Left cardiac atrium (tissue), 4 donors: ENCODE data around the gene PHC2. TPM values are rescaled to one million over a fixed set of nuclear protein-coding genes. Genes with fewer than 3 reads are reported as not detected.
A peak's percentile ranks its signal among the peaks of the same experiment; 100 is the strongest.

ENCODE experiments used
- ATAC-seq, 2 donors: fragments of 200-7000 bp; cut with Tn5 transposase; one replicate each; pipeline ENCODE4 v1.9.1; 2020; ENCODE audit warnings: mild to moderate bottlenecking in 2 of 2, moderate library complexity in 2 of 2
- DNase-seq: peaks from one replicate; pipeline ENCODE4 v3.0.0-alpha.2; 2020
- intact Hi-C, 2 donors: fragments of 100-400 bp; cut with DNase I; formaldehyde crosslinking; loops; one replicate each; pipeline versions ENCODE4 v1.14.1 to v1.15.1; 2022 to 2023
- total RNA-seq, 2 donors: library from RNA; stranded (reverse); fragmentation: NEBNext Ultra II Directional; extraction: Animal tissue kit (Norgen Biotek cat#: 25700); gene quantifications; one replicate each; pipeline ENCODE4 v1.2.1, GENCODE V29; 2021
- donor health status: DM: no; HTN: yes; CAD: no.
- donor health status: DM: no; HTN: yes; CAD: no; lungs with severe emphysema.
- donor health status: DM: yes; HTN: yes; CAD: no.
- donor health status: Dilated cardiomyopathy.

Gene PHC2
- total RNA-seq, 2 donors from 2014 or later, result 75.0 to 139 TPM

GRCh38 chr1:33330361-33330890, 100.5 kb downstream of the PHC2 start:
- DNase-seq (no peak), ATAC-seq (no peak)
- intact Hi-C loops, result no loop called here

DNA sequence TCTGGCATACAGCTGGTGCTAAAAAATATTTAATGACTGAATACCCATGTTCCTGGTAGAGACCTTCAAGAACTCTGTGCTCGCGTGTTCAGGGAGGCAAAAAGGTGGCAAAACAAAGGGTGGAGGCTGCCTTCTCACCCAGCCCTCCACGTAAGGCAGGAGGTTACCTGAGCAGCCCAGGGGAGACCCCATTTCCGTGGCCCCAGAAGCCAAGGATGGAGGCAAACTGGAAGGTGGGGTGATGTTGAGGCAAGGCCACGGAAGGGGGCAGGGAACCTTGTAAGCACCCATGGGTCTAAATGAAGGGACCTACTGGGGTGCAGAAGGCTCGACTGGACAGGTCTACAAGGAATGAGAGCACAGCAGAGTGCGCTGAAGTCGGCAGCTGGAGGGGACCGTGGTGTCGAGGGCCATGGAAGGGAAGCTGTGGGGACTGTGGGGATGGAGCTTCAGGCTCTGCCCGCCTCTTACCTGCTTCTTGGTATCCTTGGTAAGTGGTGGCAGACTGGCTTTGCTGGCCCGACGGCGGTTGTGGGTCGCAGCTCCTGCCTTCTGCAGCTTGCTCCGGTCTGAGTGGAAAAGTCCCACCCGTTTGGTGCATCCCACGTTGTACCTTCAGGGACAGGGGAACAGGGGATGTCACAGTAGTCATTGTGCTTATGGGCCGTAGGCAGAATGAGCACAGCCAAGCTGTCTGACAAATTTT, 101.1 kb downstream of the PHC2 start:
- DNase-seq (no peak), ATAC-seq (no peak)
- intact Hi-C loops, result no loop called here

DNA sequence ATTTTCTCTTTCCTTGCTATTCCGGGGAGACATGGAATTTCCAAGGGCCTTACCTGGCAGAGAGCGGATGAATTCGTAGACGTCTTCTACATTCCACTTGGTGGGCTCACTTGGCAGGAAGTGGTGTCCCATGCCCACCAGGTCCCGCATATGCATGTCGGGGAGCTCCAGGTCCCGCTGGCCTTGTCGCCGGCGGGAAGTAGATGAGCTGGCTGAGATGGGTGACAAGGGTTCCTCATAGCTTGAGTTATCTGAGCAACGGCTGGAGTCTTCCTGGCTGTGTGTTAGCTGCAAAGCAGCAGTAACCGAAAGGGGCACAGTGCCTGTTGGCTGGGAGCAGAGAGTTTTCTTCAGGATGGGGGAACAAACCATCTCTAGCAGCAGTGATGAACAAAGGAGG, 102.1 kb downstream of the PHC2 start:
- intact Hi-C loops, result no loop called here
- ATAC-seq, result no peak
- DNase-seq, result no peak

DNA sequence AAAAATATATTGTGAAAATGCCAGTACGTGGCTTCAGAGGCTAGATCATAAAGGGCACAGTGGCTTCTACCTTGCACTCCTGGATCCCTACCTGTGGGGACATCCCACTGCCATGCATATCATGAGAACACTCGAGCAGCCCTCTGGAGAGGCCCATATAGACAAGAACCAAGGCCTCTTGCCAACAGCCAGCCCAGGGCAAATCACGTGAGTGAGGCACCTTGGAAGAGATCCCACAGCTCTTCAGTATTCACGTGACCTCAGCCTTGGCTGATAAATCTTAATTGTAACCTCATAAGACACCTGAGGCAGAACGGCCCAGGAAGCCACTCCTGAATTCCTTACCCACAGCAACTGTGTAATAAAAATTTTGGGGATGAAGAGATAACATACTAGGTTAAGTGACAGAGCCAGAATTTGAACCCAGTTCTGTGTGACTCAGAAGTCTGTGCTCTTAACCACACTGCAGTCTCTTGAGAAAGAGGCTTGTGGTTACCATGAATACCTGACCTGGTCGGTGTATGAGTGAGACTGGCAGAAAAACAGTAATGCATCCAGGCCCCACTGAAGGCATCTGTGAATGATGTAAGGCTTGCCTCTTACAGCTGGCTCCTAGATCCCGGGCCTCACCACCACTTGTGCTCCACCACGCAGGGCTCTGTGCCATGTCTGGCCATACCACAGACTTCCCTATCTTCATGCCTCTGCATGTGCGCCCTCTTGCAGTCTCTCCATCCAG, 103.1 kb downstream of the PHC2 start:
- ATAC-seq, result peak; percentile 53 to 54
- intact Hi-C loops, result no loop called here
- DNase-seq, result peak; percentile 45

- ATAC-seq, result no peak
- intact Hi-C loops, result no loop called here
- no peak for DNase-seq
Measured at GRCh38 chr1:33326785-33327184, 104.1 kb downstream of the PHC2 start.

DNA sequence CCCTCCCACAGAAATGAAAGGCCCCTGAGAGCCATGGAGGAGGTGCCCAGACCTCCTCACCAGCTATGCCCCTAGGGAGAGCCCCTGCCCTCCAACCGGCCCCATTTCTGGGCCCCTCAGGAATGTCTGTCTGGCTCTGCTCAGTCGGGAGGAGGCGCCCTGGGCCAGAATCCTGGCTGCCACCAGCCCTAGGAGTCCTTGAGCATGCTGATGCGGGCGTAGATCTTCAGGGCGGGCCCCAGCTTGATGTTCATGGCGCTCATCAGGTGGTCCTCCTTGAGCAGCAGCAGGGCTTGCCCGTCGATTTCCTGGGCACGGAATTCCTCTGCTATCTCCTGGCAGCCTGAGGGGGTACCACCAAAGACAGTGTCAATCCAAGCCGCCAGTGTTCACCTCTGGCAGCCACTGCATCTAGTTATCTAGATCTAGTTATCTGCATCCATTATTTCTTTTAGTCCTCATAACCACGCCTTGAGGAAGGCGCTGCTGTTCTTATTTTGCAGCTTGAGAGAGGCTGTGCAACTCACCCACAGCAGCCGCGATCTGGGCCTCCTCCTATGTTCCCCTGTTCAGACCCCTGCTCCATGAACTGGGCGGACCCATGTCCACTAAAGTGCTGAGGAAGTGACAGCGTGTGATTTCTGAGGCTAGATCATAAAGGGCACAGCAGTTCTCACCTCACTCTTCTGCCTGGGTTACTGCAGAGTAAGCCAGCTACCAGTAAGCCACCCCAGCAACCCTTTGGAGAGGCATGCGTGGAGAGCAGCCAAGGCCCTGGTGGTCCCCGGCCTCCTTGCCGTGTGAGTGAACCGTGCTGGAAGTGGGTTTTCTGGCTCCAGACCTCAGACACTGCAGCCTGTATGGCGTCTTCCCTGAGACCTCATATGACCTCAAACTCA, 106.0 kb downstream of the PHC2 start:
- intact Hi-C loops, result no loop called here
- ATAC-seq, result peak in 1 of 2 donors; percentile 5
- no peak for DNase-seq

- peak in 1 of 2 donors; percentile 9 for ATAC-seq
Measured at GRCh38 chr1:33323663-33324477, 107.0 kb downstream of the PHC2 start.

GRCh38 chr1:33322870-33323585, 107.9 kb downstream of the PHC2 start:
- DNase-seq (no peak), ATAC-seq (no peak)
- intact Hi-C loops, result no loop called here

More at GRCh38 chr1:33323663-33324477, 107.0 kb downstream of the PHC2 start:
- intact Hi-C loops, result no loop called here
- DNase-seq, result no peak

DNA sequence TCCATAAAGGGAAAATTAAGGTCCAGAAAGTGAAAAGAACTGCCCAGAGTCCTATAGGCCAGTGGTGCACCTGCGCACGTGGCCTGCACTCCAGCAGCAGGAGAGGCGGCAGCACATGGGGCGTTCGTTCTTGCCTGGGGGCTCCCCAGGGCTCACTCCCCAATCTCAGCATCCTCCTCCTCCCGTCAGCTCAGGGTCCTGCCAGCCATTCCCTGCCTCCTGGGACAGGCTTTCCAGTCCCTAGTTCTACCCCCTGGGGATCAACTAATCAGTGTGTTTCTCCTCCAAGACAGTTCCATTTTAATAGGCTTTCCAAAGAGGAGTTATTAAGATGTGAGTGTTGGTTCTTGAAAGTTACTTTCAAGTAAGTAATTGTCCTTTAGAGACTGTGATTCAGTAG, 108.8 kb downstream of the PHC2 start:
- ATAC-seq, result no peak
- DNase-seq, result no peak
- intact Hi-C loops, result no loop called here

GRCh38 chr1:33321178-33321577, 109.7 kb downstream of the PHC2 start:
- intact Hi-C loops, result no loop called here
- DNase-seq (no peak), ATAC-seq (no peak)

GRCh38 chr1:33320619-33321165, 110.2 kb downstream of the PHC2 start, which contains the start of gene A3GALT2:
TSS of gene A3GALT2 (minus strand) at chr1:33321098. CDS start at chr1:33321098, 0 bp downstream.
- ATAC-seq (peak in 1 of 2 donors; percentile 2), DNase-seq (no peak)
- intact Hi-C loops, result no loop called here

DNA sequence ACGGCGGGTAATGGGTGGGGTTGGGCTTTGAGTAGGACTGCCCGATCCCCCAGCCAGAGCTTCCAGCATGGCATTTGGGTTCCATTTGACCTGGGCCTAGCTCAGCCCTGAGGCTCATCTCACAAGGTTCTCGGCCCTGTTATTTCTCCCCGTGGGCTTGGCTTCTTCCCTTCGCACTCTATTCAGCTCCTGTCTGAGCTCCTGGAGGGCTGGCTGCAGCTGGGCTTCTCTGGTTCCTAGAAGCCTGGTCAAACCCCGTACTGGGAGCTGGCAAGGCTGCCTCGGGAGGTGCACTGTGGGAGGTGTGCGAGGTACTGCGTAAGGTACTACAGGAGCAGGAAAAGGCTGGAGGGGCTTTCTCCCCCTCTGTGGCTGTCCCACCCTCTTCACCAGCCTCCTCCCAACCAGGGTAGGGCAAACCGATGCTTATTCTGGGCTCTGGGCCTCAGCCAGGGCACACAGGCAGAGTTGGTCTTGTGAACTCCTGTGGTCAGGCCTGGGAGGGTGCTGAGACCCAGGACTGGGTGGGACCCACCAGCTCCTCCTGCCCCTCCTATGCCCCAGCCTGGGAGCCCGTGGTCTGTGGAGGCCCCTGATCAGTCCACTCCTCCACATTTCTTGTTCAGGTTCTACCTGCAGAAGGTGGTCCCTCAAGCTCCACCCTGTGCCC, 110.8 kb downstream of the PHC2 start:
- ATAC-seq (peak in 1 of 2 donors; percentile 23), DNase-seq (no peak)
- intact Hi-C loops, result no loop called here

DNA sequence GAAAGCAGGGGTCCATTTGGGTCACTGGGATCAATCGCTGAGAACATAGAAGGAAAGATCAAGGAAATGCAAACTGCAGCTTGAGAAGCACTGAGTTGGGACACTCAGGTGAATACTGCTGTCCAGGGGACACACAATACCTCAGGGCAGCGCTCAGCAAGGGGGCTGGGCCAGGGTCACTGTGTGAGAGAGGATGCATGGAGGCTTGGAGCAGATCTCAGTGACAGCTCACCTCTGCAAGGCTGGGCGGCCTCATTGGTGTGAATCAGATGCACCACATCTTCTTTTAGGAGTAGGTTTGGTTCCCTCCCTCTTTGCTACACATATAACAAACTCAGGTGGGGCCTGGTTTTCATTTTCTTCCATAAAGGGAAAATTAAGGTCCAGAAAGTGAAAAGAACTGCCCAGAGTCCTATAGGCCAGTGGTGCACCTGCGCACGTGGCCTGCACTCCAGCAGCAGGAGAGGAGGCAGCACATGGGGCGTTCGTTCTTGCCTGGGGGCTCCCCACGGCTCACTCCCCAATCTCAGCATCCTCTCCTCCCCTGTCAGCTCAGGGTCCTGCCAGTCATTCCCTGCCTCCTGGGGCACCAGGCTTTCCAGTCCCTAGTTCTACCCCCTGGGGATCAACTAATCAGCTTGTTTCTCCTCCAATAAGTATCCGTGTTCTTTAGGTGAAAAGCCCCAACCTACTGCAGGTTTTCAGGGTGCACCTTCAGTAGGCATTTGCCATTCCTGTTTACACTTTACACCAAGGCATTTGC, 111.5 kb downstream of the PHC2 start:
- DNase-seq (no peak), ATAC-seq (no peak)
- intact Hi-C loops, result no loop called here

DNA sequence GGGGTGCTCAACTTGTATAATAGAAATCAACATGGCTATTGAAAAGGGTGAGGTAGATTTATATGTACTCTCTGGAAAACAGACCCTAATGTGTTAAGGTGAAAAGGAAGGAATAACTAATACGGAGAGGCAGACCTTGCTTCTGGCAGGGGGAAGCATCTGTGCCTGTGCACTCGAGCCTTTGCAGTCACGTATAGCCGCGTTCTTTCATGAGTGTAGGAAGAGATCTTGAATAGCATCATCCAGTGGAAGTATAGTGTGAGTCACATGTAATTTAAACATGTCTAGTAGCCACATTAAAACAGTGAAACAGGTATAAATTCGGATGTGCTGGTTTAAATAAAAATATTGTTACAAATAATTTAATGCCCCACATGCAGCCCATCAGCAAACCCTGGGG, 112.9 kb downstream of the PHC2 start:
- ATAC-seq (no peak), DNase-seq (no peak)
- intact Hi-C loops, result no loop called here

DNA sequence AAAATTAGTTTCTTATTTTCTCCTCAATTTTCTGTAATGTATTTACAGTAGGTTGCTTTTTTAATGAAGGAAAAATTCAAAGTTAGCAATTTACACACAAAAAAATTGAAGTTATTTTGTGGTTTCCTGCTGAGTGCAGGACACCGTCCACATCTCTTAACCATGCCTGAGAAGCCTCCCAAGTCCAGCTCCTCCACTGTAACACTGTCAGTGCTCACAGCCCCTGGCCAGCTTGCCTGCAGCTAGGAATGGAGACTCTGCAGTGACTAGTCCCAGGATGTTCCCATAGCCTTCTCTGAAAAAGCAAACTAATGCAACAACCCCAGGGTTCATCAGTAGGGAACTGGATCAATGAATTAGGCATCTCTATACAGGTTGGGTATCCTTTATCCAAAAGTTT, 113.5 kb downstream of the PHC2 start:
- DNase-seq (no peak), ATAC-seq (no peak)
- intact Hi-C loops, result no loop called here

DNA sequence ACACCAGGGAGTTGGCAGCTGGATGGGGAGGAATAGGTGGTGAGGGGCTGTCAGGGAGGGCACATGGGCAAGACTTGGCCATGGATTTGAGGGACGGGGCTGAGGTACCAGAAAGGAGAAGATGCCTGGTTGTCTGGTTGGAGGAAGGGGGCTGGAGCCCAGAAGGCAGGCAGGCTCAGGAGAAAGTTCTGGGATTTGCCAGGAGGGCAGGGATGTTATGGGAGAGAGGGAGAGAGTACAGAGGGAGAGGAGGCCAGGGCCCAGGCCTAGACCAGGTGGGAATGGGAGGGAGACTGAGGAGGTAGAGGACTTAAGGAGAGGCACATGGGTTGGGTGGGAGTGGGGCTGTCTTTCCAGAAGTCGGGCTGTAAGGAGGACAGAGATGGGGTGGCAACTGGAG, 114.3 kb downstream of the PHC2 start:
- ATAC-seq, result no peak
- DNase-seq, result no peak
- intact Hi-C loops, result no loop called here

GRCh38 chr1:33314416-33314815, 116.5 kb downstream of the PHC2 start:
- DNase-seq (no peak), ATAC-seq (no peak)

More at GRCh38 chr1:33314416-33314815, 116.5 kb downstream of the PHC2 start:
- intact Hi-C loops, result no loop called here
